Calu3 (cell line): Measurements from ENCODE around the gene ANGPTL2. TPM values are rescaled to one million over a fixed set of nuclear protein-coding genes. Genes with fewer than 3 reads are reported as not detected.
"Not testable (repeated sequence)": the region's sequence is repeated elsewhere in the genome, so short reads cannot be mapped to it uniquely, and the experiment has no call there.

Source experiments
- Bru-seq: library from RNA; stranded (reverse); fragments of 400-500 nt; gene quantifications from one replicate; lab custom pipeline; 2021; lab: Mats Ljungman, UMichigan
- BruChase-seq, 2 experiments: library from RNA; stranded (reverse); fragments of 400-500 nt; gene quantifications; one replicate each; lab custom pipeline; 2021; lab: Mats Ljungman, UMichigan
- BruUV-seq: library from RNA; stranded (reverse); fragments of 400-500 nt; replicated peaks from 2 replicates; lab custom pipeline; 2021; lab: Mats Ljungman, UMichigan
- CTCF ChIA-PET: fragments of 300-600 bp; sonication (Branson Sonifier 250); formaldehyde crosslinking; loops from one replicate; lab custom pipeline; 2022; ENCODE audit warnings: antibody characterized with exemption; lab: Charles Lee
- DNase-seq: peaks from one replicate; pipeline ENCODE4 v3.0.0; 2022
- H3K27ac Mint-ChIP-seq: one replicate; pipeline ENCODE4 v1.8.0; 2022; ENCODE audit warnings: mixed read lengths; ENCODE audit not compliant: unreplicated experiment
- H3K27me3 Mint-ChIP-seq: one replicate; pipeline ENCODE4 v1.8.0; 2022; ENCODE audit warnings: mixed read lengths; ENCODE audit not compliant: unreplicated experiment
- H3K36me3 Mint-ChIP-seq: one replicate; pipeline ENCODE4 v1.8.0; 2022; ENCODE audit warnings: mild to moderate bottlenecking, moderate library complexity, mixed read lengths; ENCODE audit not compliant: insufficient read depth, unreplicated experiment
- H3K4me1 Mint-ChIP-seq: one replicate; pipeline ENCODE4 v1.8.0; 2022; ENCODE audit warnings: mild to moderate bottlenecking, low read depth, mixed read lengths; ENCODE audit not compliant: unreplicated experiment
- H3K4me3 Mint-ChIP-seq: one replicate; pipeline ENCODE4 v1.8.0; 2022; ENCODE audit warnings: mild to moderate bottlenecking, low read depth, moderate library complexity, mixed read lengths; ENCODE audit not compliant: unreplicated experiment
- H3K9me3 Mint-ChIP-seq: one replicate; pipeline ENCODE4 v1.8.0; 2022; ENCODE audit warnings: low read depth, mixed read lengths; ENCODE audit not compliant: unreplicated experiment
- CTCF ChIP-seq: fragments of 200-600 bp; IDR thresholded peaks from one replicate; pipeline ENCODE4 v1.8.0; 2022; ENCODE audit warnings: antibody characterized with exemption; ENCODE audit not compliant: unreplicated experiment
- intact Hi-C: fragments of 100-400 bp; cut with micrococcal nuclease; formaldehyde crosslinking; loops from one replicate; pipeline ENCODE4 v1.10.0; 2022; ENCODE audit not compliant: unreplicated experiment
- long read RNA-seq: library from polyadenylated mRNA; stranded (forward); transcript quantifications from one replicate; pipeline ENCODE4 v2.0.0, GENCODE V29; 2022
- total RNA-seq: library from RNA; stranded (reverse); gene quantifications from 2 replicates; pipeline ENCODE4 v1.2.3, GENCODE V29; 2022

ANGPTL2 gene
- total RNA-seq: not detected in 2 replicates
- Bru-seq, nascent RNA: percentile 3 among the genes with signal in this experiment
- not detected for BruChase-seq, experiment 1, labeled RNA remaining after a 6-hour chase
- BruChase-seq, experiment 2, labeled RNA remaining after a 2-hour chase: not detected
- long read RNA-seq: 0 reads

GRCh38 chr9:127122176-127123063 lies at the start of gene ANGPTL2:
Gene ANGPTL2 (minus strand): TSS chr9:127122635. CDS start chr9:127108731, 13,904 bp downstream.
- CTCF ChIA-PET: no interaction called here
- BruUV-seq: no TSS peak
- H3K27me3 Mint-ChIP-seq: peaks cover 36% of the 10 kb centered on the region
- TF ChIP-seq CTCF: no peak
- intact Hi-C loops: no loop called here
- no peak within 1 kb of the TSS for H3K4me3 Mint-ChIP-seq
- H3K27ac Mint-ChIP-seq: no peak within 1 kb of the TSS
- no peak for DNase-seq
- H3K4me1 Mint-ChIP-seq: no peaks in the 10 kb centered on the region
- no peaks in the 10 kb centered on the region for H3K36me3 Mint-ChIP-seq
- no peaks in the 10 kb centered on the region for H3K9me3 Mint-ChIP-seq

- H3K4me1 Mint-ChIP-seq, H3K27me3 Mint-ChIP-seq, intact Hi-C loops, BruUV-seq, H3K27ac Mint-ChIP-seq, H3K9me3 Mint-ChIP-seq, CTCF ChIA-PET, DNase-seq, H3K4me3 Mint-ChIP-seq, H3K36me3 Mint-ChIP-seq: not testable (repeated sequence)
Observed at GRCh38 chr9:127171348-127171747, 48.9 kb upstream of the ANGPTL2 start.

GRCh38 chr9:127170652-127171051 lies 48.2 kb upstream of the ANGPTL2 start:
- Mint-ChIP-seq H3K36me3 (no peaks in the 10 kb centered on the region), H3K4me3 (no peak overlapping the region)
- TF ChIP-seq CTCF: no peak

GRCh38 chr9:127170103-127170502 lies 47.7 kb upstream of the ANGPTL2 start:
- Mint-ChIP-seq H3K4me3 (no peak overlapping the region), H3K9me3 (no peaks in the 10 kb centered on the region), H3K27ac (no peak overlapping the region), H3K36me3 (no peaks in the 10 kb centered on the region), H3K27me3 (no peaks in the 10 kb centered on the region), H3K4me1 (no peaks in the 10 kb centered on the region)
- DNase-seq: no peak
- intact Hi-C loops: no loop called here
- no TSS peak for BruUV-seq
- CTCF ChIA-PET: no interaction called here
- no peak for TF ChIP-seq CTCF

More at GRCh38 chr9:127170652-127171051, 48.2 kb upstream of the ANGPTL2 start:
- Mint-ChIP-seq H3K27ac (no peak overlapping the region), H3K4me1 (no peaks in the 10 kb centered on the region), H3K9me3 (no peaks in the 10 kb centered on the region), H3K27me3 (no peaks in the 10 kb centered on the region)
- intact Hi-C loops: no loop called here
- CTCF ChIA-PET: no interaction called here
- no TSS peak for BruUV-seq
- no peak for DNase-seq

- Mint-ChIP-seq H3K36me3 (no peaks in the 10 kb centered on the region), H3K4me1 (no peaks in the 10 kb centered on the region), H3K4me3 (no peak overlapping the region), H3K9me3 (no peaks in the 10 kb centered on the region), H3K27me3 (no peaks in the 10 kb centered on the region), H3K27ac (no peak overlapping the region)
- no peak for DNase-seq
- TF ChIP-seq CTCF: no peak
- intact Hi-C loops: no loop called here
- no TSS peak for BruUV-seq
- CTCF ChIA-PET: no interaction called here
Observed at GRCh38 chr9:127169575-127169883, 47.1 kb upstream of the ANGPTL2 start.
